ENCODE data around the gene RAP1GAP.

DNA sequence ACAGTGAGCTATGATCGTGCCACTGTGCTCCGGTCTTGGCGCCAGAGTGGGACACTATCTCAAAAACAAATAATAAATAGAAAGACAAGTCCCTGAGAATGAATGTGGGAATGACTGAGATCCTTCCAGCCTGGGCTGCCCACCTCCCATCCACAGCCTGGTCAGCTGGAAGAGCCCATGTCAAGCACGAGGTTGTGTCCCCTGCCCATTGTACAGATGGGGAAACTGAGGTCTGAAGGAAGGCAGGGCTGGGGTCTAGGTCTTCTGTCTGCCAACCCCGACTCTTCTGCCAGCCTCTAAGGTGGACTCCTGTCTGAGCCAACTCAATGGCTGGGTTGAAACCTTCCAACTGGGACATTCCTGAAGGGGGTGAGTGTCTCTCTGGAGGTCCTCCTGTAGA is 79.5 kb downstream of the RAP1GAP start:
- TF ChIP-seq POLR2A (IDR thresholded peaks at IDR 0.05) (no peak), POLR2AphosphoS5 (IDR thresholded peaks at IDR 0.05) (no peak)
- TF ChIP-seq, protein P1, sequence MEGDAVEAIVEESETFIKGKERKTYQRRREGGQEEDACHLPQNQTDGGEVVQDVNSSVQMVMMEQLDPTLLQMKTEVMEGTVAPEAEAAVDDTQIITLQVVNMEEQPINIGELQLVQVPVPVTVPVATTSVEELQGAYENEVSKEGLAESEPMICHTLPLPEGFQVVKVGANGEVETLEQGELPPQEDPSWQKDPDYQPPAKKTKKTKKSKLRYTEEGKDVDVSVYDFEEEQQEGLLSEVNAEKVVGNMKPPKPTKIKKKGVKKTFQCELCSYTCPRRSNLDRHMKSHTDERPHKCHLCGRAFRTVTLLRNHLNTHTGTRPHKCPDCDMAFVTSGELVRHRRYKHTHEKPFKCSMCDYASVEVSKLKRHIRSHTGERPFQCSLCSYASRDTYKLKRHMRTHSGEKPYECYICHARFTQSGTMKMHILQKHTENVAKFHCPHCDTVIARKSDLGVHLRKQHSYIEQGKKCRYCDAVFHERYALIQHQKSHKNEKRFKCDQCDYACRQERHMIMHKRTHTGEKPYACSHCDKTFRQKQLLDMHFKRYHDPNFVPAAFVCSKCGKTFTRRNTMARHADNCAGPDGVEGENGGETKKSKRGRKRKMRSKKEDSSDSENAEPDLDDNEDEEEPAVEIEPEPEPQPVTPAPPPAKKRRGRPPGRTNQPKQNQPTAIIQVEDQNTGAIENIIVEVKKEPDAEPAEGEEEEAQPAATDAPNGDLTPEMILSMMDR (IDR thresholded peaks at IDR 0.05), result no peak
